ENCODE data around the gene GPR35. TPM values are rescaled to one million over a fixed set of nuclear protein-coding genes. Genes with fewer than 3 reads are reported as not detected.

Gene GPR35
- total RNA-seq, 1 experiment from 2014 or later: 2.7 TPM

- H3K4me3 ChIP-seq (ENCODE audit: low read depth, low read length, poor library complexity, severe bottlenecking): no peak overlapping the region
- no peaks in the 10 kb centered on the region for H3K36me3 ChIP-seq (ENCODE audit: insufficient read depth, low read length, poor library complexity, severe bottlenecking)
- no peaks in the 10 kb centered on the region for H3K9me3 ChIP-seq (ENCODE audit: low read depth, low read length, poor library complexity, severe bottlenecking)
- no peak for DNase-seq (ENCODE audit: low spot score)
- POLR2A ChIA-PET (ENCODE audit: low non-redundant PET): interaction anchor here (0.5 kb wide), 1 partner anchor 93 kb away, joined by 3 read pairs; no protein-coding TSS in a partner anchor
- H3K27ac ChIP-seq (ENCODE audit: low read depth, low read length, poor library complexity, severe bottlenecking): no peak overlapping the region
- TF ChIP-seq CTCF (conservative IDR thresholded peaks at IDR 0.05; ENCODE audit: low read depth, low read length): no peak
- H3K27me3 ChIP-seq (replicated peaks; ENCODE audit: insufficient read depth, low read depth, low read length, poor library complexity): no peaks in the 10 kb centered on the region
- CTCF ChIA-PET: no interaction called here
- intact Hi-C loops (cut with micrococcal nuclease; ENCODE audit: unreplicated experiment): no loop called here
- no TSS peak for BruUV-seq (replicated peaks)
- H3K4me1 ChIP-seq (ENCODE audit: insufficient read depth, low read length, poor library complexity, severe bottlenecking): no peaks in the 10 kb centered on the region
Measured at GRCh38 chr2:240629619-240629967, 4.3 kb downstream of the GPR35 start.

GRCh38 chr2:240629968-240630770 lies 4.9 kb downstream of the GPR35 start:
- Histone ChIP-seq H3K36me3 (ENCODE audit: insufficient read depth, low read length, poor library complexity, severe bottlenecking) (no peaks in the 10 kb centered on the region), H3K4me3 (ENCODE audit: low read depth, low read length, poor library complexity, severe bottlenecking) (no peak overlapping the region), H3K4me1 (ENCODE audit: insufficient read depth, low read length, poor library complexity, severe bottlenecking) (no peaks in the 10 kb centered on the region), H3K27me3 (replicated peaks; ENCODE audit: insufficient read depth, low read depth, low read length, poor library complexity) (no peaks in the 10 kb centered on the region), H3K27ac (ENCODE audit: low read depth, low read length, poor library complexity, severe bottlenecking) (no peak overlapping the region), H3K9me3 (ENCODE audit: low read depth, low read length, poor library complexity, severe bottlenecking) (no peaks in the 10 kb centered on the region)
- TF ChIP-seq EZH2 (IDR thresholded peaks at IDR 0.05; ENCODE audit: borderline replicate concordance, low read depth, low read length, poor library complexity, severe bottlenecking): no peak
- no peak for TF ChIP-seq CTCF (conservative IDR thresholded peaks at IDR 0.05; ENCODE audit: low read depth, low read length)
- no peak for DNase-seq (ENCODE audit: low spot score)
- intact Hi-C loops (cut with micrococcal nuclease; ENCODE audit: unreplicated experiment): no loop called here
- BruUV-seq (replicated peaks): no TSS peak
- ChIA-PET POLR2A (ENCODE audit: low non-redundant PET) (no interaction called here), CTCF (no interaction called here)

GRCh38 chr2:240630771-240631547 lies 5.7 kb downstream of the GPR35 start:
- Histone ChIP-seq H3K27ac (ENCODE audit: low read depth, low read length, poor library complexity, severe bottlenecking) (no peak overlapping the region), H3K9me3 (ENCODE audit: low read depth, low read length, poor library complexity, severe bottlenecking) (no peaks in the 10 kb centered on the region), H3K36me3 (ENCODE audit: insufficient read depth, low read length, poor library complexity, severe bottlenecking) (no peaks in the 10 kb centered on the region), H3K4me3 (ENCODE audit: low read depth, low read length, poor library complexity, severe bottlenecking) (no peak overlapping the region), H3K27me3 (replicated peaks; ENCODE audit: insufficient read depth, low read depth, low read length, poor library complexity) (no peaks in the 10 kb centered on the region), H3K4me1 (ENCODE audit: insufficient read depth, low read length, poor library complexity, severe bottlenecking) (no peaks in the 10 kb centered on the region)
- no peak for DNase-seq (ENCODE audit: low spot score)
- ChIA-PET POLR2A (ENCODE audit: low non-redundant PET) (no interaction called here), CTCF (no interaction called here)
- no peak for TF ChIP-seq CTCF (conservative IDR thresholded peaks at IDR 0.05; ENCODE audit: low read depth, low read length)
- no peak for TF ChIP-seq EZH2 (IDR thresholded peaks at IDR 0.05; ENCODE audit: borderline replicate concordance, low read depth, low read length, poor library complexity, severe bottlenecking)
- BruUV-seq (replicated peaks): no TSS peak
- intact Hi-C loops (cut with micrococcal nuclease; ENCODE audit: unreplicated experiment): no loop called here
